Urothelium cell line (cell line): ENCODE data around the gene PKLR.

Experiments
- DNase-seq: peaks from one replicate; pipeline ENCODE4 v3.0.0; 2011; ENCODE audit warnings: low spot score, mixed read lengths
- FAIRE-seq: peaks from 2 replicates; lab custom pipeline; 2011; peaks lifted over from hg19 to GRCh38; lab: Jason Lieb, UNC

The PKLR gene

GRCh38 chr1:155286544-155286943, 14.7 kb downstream of the PKLR start:
- DNase-seq (no peak), FAIRE-seq (no peak)

- no peak for FAIRE-seq
- DNase-seq: no peak
Measured at GRCh38 chr1:155285631-155286044, 15.6 kb downstream of the PKLR start.

- no peak for FAIRE-seq
- no peak for DNase-seq
Measured at GRCh38 chr1:155285063-155285462, 16.2 kb downstream of the PKLR start.

- peak; percentile 48 for FAIRE-seq
- no peak for DNase-seq
Measured at GRCh38 chr1:155284476-155284875, 16.8 kb downstream of the PKLR start.

- DNase-seq (no peak), FAIRE-seq (no peak)
Measured at GRCh38 chr1:155282488-155283091, 18.6 kb downstream of the PKLR start.

- FAIRE-seq: no peak
Measured at GRCh38 chr1:155279268-155279667, 22.0 kb downstream of the PKLR start.

GRCh38 chr1:155278689-155279160, 22.5 kb downstream of the PKLR start:
- DNase-seq (no peak), FAIRE-seq (no peak)

More at GRCh38 chr1:155279268-155279667, 22.0 kb downstream of the PKLR start:
- no peak for DNase-seq

GRCh38 chr1:155277902-155278688, 23.1 kb downstream of the PKLR start:
- no peak for FAIRE-seq
- peak; percentile 69 for DNase-seq

- peak; percentile 98 for DNase-seq
- no peak for FAIRE-seq
Measured at GRCh38 chr1:155277070-155277901, 24.0 kb downstream of the PKLR start, which contains the start of gene HCN3. HCN3 (plus strand) TSS chr1:155277463; CDS start chr1:155277591, 128 bp downstream.

- DNase-seq (peak; percentile 95), FAIRE-seq (peak; percentile 23)
Measured at GRCh38 chr1:155273343-155274245, 27.6 kb downstream of the PKLR start, which contains the start of gene CLK2. CLK2 (minus strand) TSS chr1:155273504; CDS start chr1:155270977, 2,527 bp downstream.

GRCh38 chr1:155272466-155273342, 28.5 kb downstream of the PKLR start:
- FAIRE-seq (no peak), DNase-seq (peak; percentile 54)

GRCh38 chr1:155269381-155269780, 31.9 kb downstream of the PKLR start:
- DNase-seq (no peak), FAIRE-seq (no peak)

GRCh38 chr1:155268630-155269029, 32.6 kb downstream of the PKLR start:
- no peak for DNase-seq
- no peak for FAIRE-seq

GRCh38 chr1:155267373-155267772, 33.9 kb downstream of the PKLR start:
- no peak for DNase-seq
- FAIRE-seq: no peak

GRCh38 chr1:155266553-155266952, 34.7 kb downstream of the PKLR start:
- DNase-seq (no peak), FAIRE-seq (no peak)

- no peak for DNase-seq
- FAIRE-seq: no peak
Measured at GRCh38 chr1:155263067-155263466, 38.2 kb downstream of the PKLR start.

- DNase-seq (peak; percentile 96), FAIRE-seq (no peak)
Measured at GRCh38 chr1:155261852-155262673, 39.2 kb downstream of the PKLR start, which contains the start of gene SCAMP3. SCAMP3 (minus strand) TSS chr1:155262360; CDS start chr1:155262151, 209 bp downstream.

GRCh38 chr1:155261493-155261851, 39.8 kb downstream of the PKLR start:
- FAIRE-seq (no peak), DNase-seq (no peak)
